HUDEP-2 (cell line): ENCODE results near the gene DOK4.
A peak's percentile ranks its signal among the peaks of the same experiment; 100 is the strongest.

Source experiments
- DNase-seq, 76 experiments: peaks; one replicate each; lab custom pipeline; 2025; ENCODE audit not compliant: unreplicated experiment in 76 of 76; lab: John Stamatoyannopoulos, UW

Gene DOK4

GRCh38 chr16:57479205-57479975 is 6.9 kb downstream of the DOK4 start:
- DNase-seq: no peak

- no peak for DNase-seq
These were observed 7.7 kb downstream of the DOK4 start for GRCh38 chr16:57478396-57479204.

GRCh38 chr16:57477531-57478202 is 8.6 kb downstream of the DOK4 start:
- no peak for DNase-seq

- peak in 1 of 76 experiments; percentile 8 for DNase-seq
These were observed 9.5 kb downstream of the DOK4 start for GRCh38 chr16:57476546-57477410.

GRCh38 chr16:57475711-57476339 is 10.5 kb downstream of the DOK4 start:
- peak in 58 of 76 experiments; percentile 2 to 64 (median 34) for DNase-seq

GRCh38 chr16:57474671-57475661 is 11.3 kb downstream of the DOK4 start:
- no peak for DNase-seq

- DNase-seq: no peak
These were observed 12.4 kb downstream of the DOK4 start for GRCh38 chr16:57473906-57474305.

- no peak for DNase-seq
These were observed 13.0 kb downstream of the DOK4 start for GRCh38 chr16:57473176-57473840.

GRCh38 chr16:57472665-57473060 is 13.6 kb downstream of the DOK4 start:
- DNase-seq: no peak

- DNase-seq: no peak
These were observed 14.2 kb downstream of the DOK4 start for GRCh38 chr16:57471852-57472664.

GRCh38 chr16:57471209-57471608 is 15.1 kb downstream of the DOK4 start:
- no peak for DNase-seq

GRCh38 chr16:57470711-57471110 is 15.6 kb downstream of the DOK4 start:
- no peak for DNase-seq

GRCh38 chr16:57469917-57470470 is 16.3 kb downstream of the DOK4 start:
- DNase-seq: no peak

GRCh38 chr16:57469046-57469445 is 17.2 kb downstream of the DOK4 start:
- DNase-seq: no peak

- no peak for DNase-seq
These were observed 17.9 kb downstream of the DOK4 start for GRCh38 chr16:57468346-57468745.

GRCh38 chr16:57464523-57464922 is 21.8 kb downstream of the DOK4 start:
- DNase-seq: no peak

- DNase-seq: peak in 1 of 76 experiments; percentile 19
These were observed 23.3 kb downstream of the DOK4 start for GRCh38 chr16:57462978-57463362.
